HG03135 (cell line): Measurements from ENCODE around the gene ATP5F1A.
A peak's percentile ranks its signal among the peaks of the same experiment; 100 is the strongest.
"Not testable (repeated sequence)": the region's sequence is repeated elsewhere in the genome, so short reads cannot be mapped to it uniquely, and the experiment has no call there.

ENCODE experiments used
- ATAC-seq: cut with Tn5 transposase; IDR thresholded peaks from one replicate; pipeline ENCODE4 v1.9.1; 2021; ENCODE audit warnings: mild to moderate bottlenecking, moderate library complexity; ENCODE audit not compliant: unreplicated experiment

Gene ATP5F1A

GRCh38 chr18:46097801-46098615 is at the start of gene ATP5F1A:
Gene ATP5F1A (minus strand): TSS chr18:46098296. CDS start chr18:46098231, 65 bp downstream.
- peak; percentile 82 for ATAC-seq

- ATAC-seq: no peak
Measured at GRCh38 chr18:46141199-46141598, 43.1 kb upstream of the ATP5F1A start.

- ATAC-seq: no peak
Measured at GRCh38 chr18:46140173-46140572, 42.1 kb upstream of the ATP5F1A start.

- ATAC-seq: no peak
Measured at GRCh38 chr18:46134920-46135675, 37.0 kb upstream of the ATP5F1A start.

- ATAC-seq: no peak
Measured at GRCh38 chr18:46133534-46133933, 35.4 kb upstream of the ATP5F1A start.

- ATAC-seq: not testable (repeated sequence)
Measured at GRCh38 chr18:46130549-46130948, 32.5 kb upstream of the ATP5F1A start.

- no peak for ATAC-seq
Measured at GRCh38 chr18:46130061-46130460, 32.0 kb upstream of the ATP5F1A start.

- not testable (repeated sequence) for ATAC-seq
Measured at GRCh38 chr18:46126625-46127024, 28.5 kb upstream of the ATP5F1A start.

GRCh38 chr18:46113751-46114150 is 15.7 kb upstream of the ATP5F1A start:
- ATAC-seq: no peak

- no peak for ATAC-seq
Measured at GRCh38 chr18:46110406-46110805, 12.3 kb upstream of the ATP5F1A start.

GRCh38 chr18:46109386-46109785 is 11.3 kb upstream of the ATP5F1A start:
- no peak for ATAC-seq

GRCh38 chr18:46104128-46104911 is 6.2 kb upstream of the ATP5F1A start, which contains the start of gene HAUS1:
Gene HAUS1 (plus strand): TSS chr18:46104385. CDS start chr18:46104412, 27 bp downstream.
- ATAC-seq: peak; percentile 75

- no peak for ATAC-seq
Measured at GRCh38 chr18:46099463-46099862, 1.4 kb upstream of the ATP5F1A start.

GRCh38 chr18:46098616-46098933 is 479 bp upstream of the ATP5F1A start:
- no peak for ATAC-seq

GRCh38 chr18:46097431-46097800 is 680 bp downstream of the ATP5F1A start:
- ATAC-seq: peak; percentile 6

- ATAC-seq: no peak
Measured at GRCh38 chr18:46096651-46097300, 1.3 kb downstream of the ATP5F1A start.

GRCh38 chr18:46095532-46095931 is 2.6 kb downstream of the ATP5F1A start:
- ATAC-seq: no peak

- not testable (repeated sequence) for ATAC-seq
Measured at GRCh38 chr18:46088501-46088900, 9.6 kb downstream of the ATP5F1A start.

- ATAC-seq: no peak
Measured at GRCh38 chr18:46084431-46084830, 13.7 kb downstream of the ATP5F1A start.

- no peak for ATAC-seq
Measured at GRCh38 chr18:46080156-46080555, 17.9 kb downstream of the ATP5F1A start.

GRCh38 chr18:46079336-46079735 is 18.8 kb downstream of the ATP5F1A start:
- no peak for ATAC-seq
